NCI-H2029 (cell line): ENCODE measurements around the gene KCNH6.

Experiments
- DNase-seq: peaks from one replicate; lab custom pipeline; 2025; lab: John Stamatoyannopoulos, UW

KCNH6 gene

DNA sequence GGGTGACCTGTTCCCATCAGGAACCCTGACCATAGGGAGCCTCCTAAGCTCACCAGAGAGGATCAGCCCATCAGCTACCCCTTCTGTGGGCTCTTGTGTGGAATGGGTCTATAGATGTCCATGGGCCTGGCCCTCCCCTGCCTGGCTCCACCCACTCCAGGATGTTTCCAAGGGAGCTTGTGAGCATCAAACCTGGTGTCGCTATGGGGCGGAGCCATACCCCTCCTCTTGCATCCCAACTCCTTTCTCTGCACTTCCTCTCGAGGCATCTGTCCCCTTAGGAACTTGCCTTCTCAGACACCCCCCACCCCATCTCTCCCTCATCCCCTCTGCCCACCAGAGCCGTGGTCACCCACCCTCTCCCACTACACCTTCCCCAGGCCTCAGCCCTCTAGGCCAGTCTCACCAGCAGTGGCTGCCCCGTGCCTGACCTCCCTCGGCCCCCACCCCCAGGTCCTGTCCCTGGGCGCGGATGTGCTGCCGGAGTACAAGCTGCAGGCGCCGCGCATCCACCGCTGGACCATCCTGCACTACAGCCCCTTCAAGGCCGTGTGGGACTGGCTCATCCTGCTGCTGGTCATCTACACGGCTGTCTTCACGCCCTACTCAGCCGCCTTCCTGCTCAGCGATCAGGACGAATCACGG is 10.4 kb downstream of the KCNH6 start:
- DNase-seq = no peak

DNA sequence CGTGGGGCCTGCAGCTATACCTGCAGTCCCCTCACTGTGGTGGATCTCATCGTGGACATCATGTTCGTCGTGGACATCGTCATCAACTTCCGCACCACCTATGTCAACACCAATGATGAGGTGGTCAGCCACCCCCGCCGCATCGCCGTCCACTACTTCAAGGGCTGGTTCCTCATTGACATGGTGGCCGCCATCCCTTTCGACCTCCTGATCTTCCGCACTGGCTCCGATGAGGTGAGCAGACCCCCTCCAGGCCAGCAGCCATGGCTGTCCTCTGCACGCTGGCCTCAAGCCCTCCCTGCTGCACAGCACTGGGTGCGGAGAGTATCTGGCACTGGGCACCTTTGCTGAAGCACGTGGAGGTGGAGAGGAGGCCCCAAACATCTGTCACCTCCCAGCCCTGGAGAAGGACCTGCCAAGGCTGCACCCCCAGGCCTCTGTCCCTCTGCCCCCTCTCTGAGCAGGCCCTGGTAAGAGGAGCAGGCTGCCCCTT is 11.0 kb downstream of the KCNH6 start:
- DNase-seq = no peak

DNA sequence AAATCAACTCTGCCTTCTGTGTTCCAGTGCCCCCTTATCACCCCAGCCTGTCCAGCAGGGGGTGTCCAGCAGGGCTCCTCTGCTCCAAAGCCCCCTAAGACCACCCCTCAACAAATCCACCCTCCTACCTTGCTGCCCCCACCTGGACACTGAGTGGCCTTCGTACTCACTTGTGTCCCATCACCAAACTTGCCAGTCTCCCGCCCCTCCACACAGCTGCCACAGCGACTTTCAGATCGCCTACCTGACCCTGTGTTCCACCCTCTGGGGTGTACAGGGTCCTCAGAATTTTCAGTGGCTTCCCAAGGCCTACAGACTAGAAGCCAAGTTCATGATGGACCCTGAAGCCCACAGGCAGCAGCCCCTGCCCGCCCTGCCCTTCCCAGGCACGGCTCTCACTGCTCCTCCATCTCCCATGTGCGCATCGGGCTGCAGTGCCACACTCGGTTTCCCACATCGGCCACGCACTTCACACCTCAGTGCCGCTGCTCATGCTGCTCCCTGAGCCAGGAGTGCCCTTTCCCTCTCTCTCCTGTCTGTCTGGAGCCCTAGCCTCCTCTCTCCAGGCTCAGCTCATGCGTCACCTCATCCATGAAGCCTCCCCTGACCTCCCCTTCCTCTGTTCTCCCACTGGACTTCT is 11.8 kb downstream of the KCNH6 start:
- DNase-seq = no peak

DNA sequence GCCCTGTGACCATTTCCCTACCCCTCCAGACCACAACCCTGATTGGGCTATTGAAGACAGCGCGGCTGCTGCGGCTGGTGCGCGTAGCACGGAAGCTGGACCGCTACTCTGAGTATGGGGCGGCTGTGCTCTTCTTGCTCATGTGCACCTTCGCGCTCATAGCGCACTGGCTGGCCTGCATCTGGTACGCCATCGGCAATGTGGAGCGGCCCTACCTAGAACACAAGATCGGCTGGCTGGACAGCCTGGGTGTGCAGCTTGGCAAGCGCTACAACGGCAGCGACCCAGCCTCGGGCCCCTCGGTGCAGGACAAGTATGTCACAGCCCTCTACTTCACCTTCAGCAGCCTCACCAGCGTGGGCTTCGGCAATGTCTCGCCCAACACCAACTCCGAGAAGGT is 12.5 kb downstream of the KCNH6 start:
- no peak for DNase-seq

DNA sequence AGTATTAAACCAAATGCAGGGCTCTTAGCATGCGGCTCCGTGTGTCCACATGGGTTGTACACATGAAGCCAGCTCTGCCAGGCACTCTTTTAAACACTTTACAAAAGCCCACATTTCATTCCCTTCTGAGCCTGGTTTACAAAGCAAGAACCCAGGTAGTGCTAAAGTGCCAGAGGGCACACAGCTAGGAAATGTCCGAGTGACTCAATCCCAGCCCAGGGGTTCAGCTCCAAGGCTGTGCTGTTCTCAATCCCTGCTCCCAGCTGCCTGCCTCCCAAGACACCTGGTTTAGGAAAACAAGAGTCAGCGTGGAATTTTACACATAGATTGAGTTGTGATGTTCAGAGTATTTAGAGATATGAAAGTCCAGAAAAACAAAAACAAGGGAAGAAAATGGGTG is 13.8 kb downstream of the KCNH6 start:
- DNase-seq = no peak

DNA sequence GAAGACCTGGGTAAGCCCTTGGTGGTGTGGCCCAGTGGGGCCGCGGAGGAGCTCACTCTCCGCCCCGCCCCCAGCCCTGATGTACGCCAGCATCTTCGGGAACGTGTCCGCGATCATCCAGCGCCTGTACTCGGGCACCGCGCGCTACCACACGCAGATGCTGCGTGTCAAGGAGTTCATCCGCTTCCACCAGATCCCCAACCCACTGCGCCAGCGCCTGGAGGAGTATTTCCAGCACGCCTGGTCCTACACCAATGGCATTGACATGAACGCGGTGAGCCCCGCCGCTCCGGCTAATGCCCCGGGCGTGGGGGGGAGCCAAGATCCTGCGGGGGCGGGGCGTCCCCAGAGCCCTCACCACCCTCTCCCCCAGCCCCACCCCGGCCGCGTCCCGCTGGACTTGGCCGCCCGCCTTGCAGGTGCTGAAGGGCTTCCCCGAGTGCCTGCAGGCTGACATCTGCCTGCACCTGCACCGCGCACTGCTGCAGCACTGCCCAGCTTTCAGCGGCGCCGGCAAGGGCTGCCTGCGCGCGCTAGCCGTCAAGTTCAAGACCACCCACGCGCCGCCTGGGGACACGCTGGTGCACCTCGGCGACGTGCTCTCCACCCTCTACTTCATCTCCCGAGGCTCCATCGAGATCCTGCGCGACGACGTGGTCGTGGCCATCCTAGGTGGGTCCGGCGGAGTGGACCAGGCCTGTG is 15.0 kb downstream of the KCNH6 start:
- DNase-seq = no peak

DNA sequence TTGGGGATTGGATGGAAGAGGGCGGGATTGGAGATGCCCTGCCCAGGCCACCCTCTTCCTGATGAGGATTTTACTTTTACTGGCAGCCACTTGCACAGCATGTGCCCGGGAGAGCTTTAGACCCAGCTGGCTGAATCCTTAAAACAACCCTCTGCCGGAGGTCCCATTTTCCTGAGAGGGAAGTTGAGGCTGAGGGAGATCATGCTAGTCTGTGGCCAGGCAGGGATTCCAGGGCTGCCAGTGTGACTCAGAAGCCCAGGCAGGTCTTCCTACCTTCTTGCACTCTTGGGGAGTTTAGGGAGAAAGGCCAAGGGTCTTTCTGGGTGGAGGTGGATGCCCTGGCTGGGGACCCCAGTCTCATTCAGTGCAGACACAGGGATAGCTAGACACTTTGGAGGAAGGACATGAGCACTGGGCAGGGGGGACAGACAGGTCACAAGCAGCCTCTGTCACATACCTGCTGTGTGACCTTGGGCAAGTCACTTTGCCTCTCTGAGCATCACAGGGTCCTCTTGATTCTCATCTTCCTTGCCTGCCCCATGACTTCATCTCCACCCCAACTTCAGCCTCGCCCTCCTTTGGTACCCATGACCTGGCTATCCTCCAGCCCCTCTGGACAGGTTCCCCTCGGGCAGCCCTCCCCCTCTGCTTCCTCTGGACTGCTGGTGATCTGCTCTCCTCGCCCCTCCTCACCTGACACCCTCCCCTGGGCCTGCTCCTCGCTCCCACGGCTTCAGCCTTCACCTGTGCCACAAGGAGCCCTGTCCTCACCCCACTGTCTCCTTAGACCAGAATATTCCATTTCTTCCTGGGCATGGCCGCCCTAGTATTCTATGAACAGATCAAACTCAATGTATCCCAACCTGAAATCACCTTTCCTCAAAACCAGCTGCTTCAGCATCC is 15.8 kb downstream of the KCNH6 start:
- DNase-seq = no peak

DNA sequence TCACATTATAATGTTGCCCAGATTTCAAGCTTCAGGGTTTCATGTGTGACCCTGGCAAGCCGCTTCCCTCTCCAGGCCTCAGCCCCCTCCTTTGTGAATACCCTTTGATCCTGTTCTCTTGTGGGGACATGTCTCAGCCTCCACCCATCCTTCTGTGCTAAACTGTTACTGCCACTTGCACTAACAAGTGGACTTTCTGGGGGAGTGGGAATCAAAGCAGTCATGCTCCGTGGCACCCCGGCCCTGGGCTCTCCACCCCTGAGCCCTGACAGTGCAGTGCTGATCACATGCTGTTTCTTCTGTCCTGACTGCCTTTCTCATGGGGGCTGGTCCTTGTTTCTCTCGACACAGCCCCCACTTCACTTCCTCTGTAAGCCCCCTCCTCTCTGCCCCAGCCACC is 17.4 kb downstream of the KCNH6 start:
- DNase-seq = no peak

DNA sequence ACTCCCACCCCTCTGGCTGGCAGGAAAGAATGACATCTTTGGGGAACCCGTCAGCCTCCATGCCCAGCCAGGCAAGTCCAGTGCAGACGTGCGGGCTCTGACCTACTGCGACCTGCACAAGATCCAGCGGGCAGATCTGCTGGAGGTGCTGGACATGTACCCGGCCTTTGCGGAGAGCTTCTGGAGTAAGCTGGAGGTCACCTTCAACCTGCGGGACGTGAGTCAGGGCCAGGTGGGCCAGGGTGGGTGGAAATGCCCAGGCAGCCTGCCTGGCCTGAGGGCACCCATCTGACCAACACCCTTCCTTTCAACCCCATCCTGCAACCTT is 19.0 kb downstream of the KCNH6 start:
- DNase-seq = no peak

DNA sequence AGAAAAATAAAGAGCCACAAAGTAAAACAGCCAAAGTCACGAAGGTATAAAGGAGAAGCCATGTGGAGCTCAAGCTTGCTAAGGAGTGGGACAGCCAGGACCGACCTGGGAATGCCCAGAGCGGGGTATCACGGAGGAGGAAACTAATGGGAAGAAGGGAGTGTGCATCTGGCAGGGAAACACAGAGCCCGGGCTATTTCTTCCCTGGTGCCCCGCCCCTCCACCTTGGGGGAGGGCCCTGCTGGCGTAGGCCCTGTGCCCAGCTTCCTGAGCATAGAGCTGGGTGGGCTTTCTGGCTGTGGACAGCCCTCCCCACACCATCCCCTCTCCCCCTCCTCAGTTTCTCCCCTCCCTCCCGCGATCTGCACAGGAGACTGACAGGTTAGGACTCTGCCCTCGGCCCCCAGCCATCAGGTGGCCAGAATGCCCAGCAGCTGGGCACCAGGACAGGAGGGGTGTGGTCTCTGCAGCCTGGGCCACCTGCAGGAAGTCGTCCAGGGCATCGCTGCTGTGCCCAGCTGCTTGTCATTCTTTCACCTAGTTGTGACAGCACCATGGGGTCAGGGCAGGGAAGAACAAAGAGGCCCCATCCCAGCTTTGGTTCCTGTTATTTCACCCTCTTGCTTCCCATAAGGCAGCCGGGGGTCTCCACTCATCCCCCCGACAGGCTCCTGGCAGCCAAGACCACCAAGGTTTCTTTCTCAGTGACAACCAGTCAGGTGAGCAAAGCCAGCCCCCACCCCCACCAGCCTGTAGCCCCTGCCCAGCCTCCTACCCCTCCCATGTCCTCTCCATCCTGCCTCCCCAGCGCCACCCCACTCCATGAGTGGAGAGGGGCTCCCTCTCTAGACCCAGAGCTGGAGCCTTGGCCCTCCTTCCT is 20.0 kb downstream of the KCNH6 start:
- DNase-seq = peak; percentile 30

DNA sequence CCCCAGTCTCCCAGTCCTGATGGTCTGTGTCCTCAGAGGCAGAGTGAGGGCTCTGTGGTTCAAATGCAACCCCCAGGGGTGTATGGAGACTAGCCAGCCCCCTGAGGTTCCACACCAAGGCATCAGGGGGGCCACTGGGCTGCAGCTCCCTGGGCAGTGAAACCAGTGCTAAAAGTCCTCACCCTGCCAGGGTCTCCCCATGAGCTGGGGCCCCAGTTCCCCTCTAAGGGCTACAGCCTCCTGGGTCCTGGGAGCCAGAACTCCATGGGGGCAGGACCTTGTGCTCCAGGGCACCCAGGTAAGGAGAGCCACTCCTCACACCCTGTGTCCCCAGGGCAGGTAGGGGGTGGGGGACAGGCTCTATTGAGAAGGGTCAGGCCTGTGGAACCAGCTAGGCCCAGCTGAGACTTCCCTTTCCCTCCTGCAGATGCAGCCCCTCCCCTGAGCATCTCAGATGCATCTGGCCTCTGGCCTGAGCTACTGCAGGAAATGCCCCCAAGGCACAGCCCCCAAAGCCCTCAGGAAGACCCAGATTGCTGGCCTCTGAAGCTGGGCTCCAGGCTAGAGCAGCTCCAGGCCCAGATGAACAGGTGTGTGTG is 20.8 kb downstream of the KCNH6 start:
- DNase-seq = no peak

DNA sequence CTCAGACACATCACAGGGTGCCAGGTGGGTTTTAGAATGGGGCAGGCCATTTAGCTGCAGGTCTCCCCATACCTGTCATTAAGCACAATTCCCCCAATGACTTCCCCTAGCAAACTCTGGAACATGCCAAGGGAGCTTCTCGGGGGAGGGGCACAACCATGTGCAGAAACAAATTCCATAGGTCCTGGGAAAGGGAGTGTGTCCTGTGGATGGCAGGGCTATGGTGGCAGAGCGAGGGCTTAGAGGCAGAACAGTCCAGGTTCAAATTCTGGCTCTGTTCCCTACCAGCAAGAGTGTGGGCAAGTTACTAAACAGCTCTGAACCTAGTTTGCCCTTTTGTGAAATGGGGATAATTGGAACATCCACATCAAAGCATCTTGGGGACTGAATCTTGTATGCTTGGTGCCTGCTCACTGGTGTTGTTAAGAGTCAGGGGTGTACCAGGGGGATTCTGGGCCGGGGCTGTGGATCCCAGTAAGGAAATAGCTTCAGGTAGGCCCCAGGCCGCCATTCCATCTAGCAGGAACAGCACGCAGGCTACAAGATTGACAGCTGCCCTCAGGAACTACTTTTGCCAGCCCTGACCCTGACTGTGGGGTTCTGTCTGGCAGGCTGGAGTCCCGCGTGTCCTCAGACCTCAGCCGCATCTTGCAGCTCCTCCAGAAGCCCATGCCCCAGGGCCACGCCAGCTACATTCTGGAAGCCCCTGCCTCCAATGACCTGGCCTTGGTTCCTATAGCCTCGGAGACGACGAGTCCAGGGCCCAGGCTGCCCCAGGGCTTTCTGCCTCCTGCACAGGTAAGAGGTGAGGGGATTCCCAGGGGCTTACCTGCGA is 21.5 kb downstream of the KCNH6 start:
- no peak for DNase-seq

DNA sequence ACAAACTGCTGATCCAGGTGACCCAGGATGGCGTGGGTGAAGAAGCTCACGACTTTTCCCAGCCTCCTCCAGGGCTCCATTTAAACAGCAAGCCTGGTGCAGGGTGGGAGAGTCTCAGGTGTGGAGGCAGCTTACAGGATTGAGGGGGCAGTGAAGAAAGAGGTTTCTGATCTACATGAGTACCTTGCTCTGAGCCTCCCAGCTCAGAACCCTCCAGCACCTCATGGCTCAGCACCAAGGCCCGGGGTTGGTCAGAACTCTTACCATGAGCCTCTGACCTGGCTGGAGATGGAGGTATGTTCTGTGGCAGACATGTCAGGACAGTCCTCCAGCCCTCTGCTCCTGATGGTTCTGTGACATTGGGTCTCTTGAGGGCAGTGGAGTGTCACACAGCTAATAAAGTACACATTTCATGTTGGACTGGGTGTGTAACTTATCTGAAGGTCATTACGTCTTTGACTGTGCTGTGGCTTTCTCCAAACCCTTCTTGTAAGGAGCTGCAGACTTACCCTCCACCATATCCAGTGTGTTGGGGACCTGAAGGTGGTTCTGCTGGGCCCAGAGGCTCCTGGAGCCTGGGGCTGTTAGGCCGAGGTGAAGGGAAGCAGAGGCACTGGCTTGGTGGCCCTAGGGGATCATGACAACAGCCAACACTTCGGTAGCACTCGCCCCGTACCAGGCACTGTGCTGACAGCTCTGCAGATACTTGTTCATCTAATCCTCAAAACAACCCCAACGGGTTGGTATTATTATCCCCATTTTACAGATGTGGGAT is 23.3 kb downstream of the KCNH6 start:
- no peak for DNase-seq

DNA sequence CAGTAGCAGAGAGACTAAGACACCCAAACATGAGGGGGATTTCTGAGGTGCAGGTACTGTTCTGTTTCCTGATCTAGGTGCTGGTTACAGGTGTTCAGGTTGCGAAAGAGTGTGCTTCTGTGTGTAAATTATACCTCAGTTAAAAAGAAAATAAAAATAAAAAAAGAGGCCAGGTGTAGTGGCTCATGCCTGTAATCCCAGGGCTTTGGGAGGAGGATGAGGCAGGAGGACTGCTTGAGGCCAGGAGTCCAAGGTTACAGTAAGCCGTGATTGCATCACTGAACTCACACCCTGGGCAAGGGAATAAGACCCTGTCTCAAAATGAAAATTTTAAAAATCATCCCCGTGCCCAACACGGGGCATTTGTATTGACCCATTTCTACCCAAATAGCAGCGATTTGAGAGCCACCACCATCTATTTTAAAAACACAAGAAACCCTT is 23.9 kb downstream of the KCNH6 start:
- DNase-seq = no peak

DNA sequence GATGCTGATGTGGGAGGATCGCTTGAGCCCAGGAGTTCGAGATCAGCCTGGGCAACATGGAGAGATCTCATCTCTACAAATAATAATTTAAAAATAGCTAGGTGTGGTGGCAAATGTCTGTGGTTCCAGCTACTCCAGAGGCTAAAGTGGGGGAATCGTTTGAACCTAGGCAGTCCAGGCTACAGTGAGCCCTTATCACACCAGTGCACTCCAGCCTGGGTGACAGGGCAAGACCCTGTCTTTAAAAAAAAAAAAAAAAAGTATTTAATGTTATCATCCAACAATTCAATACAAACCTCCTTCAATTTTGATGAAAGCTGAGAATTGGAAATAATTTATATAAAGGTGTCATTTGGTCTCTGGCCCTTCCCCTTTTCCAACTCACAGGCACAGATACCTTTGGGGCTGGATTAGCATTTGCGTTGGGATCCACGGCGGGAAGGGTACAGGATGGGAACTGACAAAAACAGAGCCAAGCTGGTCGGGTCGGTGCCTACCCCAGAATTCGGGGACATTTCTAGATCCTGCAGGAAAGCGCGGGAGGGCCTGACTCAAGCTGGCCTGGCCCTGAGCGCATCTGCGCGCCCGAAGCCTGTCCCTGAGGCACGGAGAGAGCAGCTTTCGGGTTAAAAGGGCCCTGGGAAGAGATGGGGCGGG is 26.3 kb downstream of the KCNH6 start:
- no peak for DNase-seq

DNA sequence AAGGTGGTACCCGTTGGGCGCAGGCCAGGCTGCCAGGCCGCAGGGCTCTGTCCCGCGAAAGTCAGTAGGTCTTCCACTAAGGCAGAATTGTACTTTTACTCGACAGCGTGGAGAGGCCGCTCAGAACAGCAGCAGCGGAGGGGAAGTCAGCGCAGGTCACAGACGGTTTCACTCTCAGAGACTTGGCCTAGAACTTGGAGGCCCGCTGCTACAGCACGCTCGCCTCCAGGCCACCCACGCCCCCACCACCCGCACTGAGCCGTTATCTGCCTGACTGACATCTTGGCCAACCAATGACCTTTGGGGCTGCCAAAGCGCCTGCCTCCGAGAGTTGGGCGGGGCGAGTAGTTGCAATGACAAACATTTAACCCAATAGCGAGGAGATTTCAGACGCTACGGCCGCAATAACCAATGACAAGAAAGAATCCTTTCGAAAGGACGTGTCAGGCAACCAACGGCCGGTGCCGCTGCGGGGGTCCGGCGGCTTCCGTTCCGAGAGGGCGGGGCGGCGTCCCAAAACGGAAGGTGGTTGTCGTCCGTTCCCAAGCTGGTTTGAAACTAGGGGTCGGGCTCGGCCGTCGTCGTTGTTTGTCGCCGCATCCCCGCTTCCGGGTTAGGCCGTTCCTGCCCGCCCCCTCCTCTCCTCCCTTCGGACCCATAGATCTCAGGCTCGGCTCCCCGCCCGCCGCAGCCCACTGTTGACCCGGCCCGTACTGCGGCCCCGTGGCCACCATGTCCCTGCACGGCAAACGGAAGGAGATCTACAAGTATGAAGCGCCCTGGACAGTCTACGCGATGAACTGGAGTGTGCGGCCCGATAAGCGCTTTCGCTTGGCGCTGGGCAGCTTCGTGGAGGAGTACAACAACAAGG is 27.0 kb downstream of the KCNH6 start, which contains the start of gene DCAF7:
Gene DCAF7, plus strand, starts transcription at position 532 of the 871 bp plus-strand sequence. Its CDS starts 201 bp downstream, at position 733.
- DNase-seq = peak; percentile 97

DNA sequence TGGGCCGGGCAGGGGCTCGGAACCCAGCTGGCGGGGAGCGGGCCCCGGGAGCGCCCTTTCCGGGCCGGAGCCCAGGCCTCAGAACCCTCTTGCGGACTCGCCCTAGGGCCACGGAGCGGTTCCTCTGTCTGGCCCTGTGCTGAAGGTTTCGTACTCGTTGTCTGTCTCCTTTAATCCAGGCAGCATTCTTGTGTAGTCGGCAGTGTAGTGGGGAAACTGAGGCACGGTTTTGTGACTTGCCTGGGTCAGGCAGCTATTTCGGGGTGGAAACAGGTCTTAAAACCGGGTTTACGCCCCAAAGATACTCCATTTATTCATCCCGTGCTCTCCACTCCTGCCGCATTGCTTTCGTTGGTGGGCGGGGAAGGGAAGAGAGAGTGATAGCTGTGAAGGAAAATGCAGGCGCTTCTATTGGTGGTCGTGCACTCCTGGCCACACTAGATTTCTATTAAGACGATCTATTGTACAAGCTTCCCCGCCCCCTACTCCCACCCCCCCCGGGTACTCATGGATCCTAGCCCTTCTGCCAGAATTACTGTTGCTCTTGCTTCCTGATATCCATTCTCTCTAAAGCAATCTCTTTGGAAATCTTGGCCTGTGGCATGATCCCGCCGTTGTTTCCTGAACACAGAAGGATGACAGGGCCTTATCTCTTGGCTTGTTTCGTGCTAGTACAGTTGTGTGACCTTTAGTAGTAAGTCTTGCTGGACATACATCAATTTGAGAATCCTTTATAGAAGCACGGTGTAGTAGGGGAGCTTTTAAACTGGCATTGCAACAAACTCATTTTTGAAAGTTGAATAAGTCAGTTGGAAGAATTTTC is 27.9 kb downstream of the KCNH6 start:
- DNase-seq = peak; percentile 44
